Head of caudate nucleus (tissue), 42 donors: ENCODE measurements around the gene CALY.

Source experiments
- DNase-seq, 42 donors: peaks; one replicate each; pipeline versions ENCODE4 v3.0.0 to v3.0.0-alpha.2; 2020 to 2021; ENCODE audit warnings: mixed read lengths in 7 of 42
- intact Hi-C: fragments of 100-400 bp; cut with DNase I; formaldehyde crosslinking; loops from one replicate; pipeline ENCODE4 v1.15.0; 2022

Gene CALY

GRCh38 chr10:133299738-133300137 is 37.0 kb downstream of the CALY start:
- intact Hi-C loops, result no loop called here
- no peak for DNase-seq

- no peak for DNase-seq
- intact Hi-C loops, result no loop called here
These were observed 37.5 kb downstream of the CALY start for GRCh38 chr10:133299224-133299623.

- intact Hi-C loops, result no loop called here
- no peak for DNase-seq
These were observed 38.2 kb downstream of the CALY start for GRCh38 chr10:133298466-133298865.

GRCh38 chr10:133297504-133297903 is 39.2 kb downstream of the CALY start:
- no peak for DNase-seq
- intact Hi-C loops, result no loop called here

- intact Hi-C loops, result no loop called here
- no peak for DNase-seq
These were observed 41.0 kb downstream of the CALY start for GRCh38 chr10:133295426-133296320.

GRCh38 chr10:133294189-133294588 is 42.5 kb downstream of the CALY start:
- DNase-seq, result peak in 8 of 42 donors; percentile 14 to 42 (median 30)
- intact Hi-C loops, result no loop called here

GRCh38 chr10:133293810-133294119 is 42.9 kb downstream of the CALY start:
- intact Hi-C loops, result no loop called here
- DNase-seq, result no peak

GRCh38 chr10:133292919-133293809 is 43.5 kb downstream of the CALY start:
- intact Hi-C loops, result no loop called here
- DNase-seq, result no peak

GRCh38 chr10:133289761-133290160 is 46.9 kb downstream of the CALY start:
- DNase-seq, result no peak
- intact Hi-C loops, result no loop called here

- DNase-seq, result no peak
These were observed 48.7 kb downstream of the CALY start for GRCh38 chr10:133287832-133288500.

GRCh38 chr10:133286366-133286765 is 50.3 kb downstream of the CALY start:
- intact Hi-C loops, result no loop called here
- peak in 17 of 42 donors; percentile 17 to 68 (median 38) for DNase-seq

More at GRCh38 chr10:133287832-133288500, 48.7 kb downstream of the CALY start:
- intact Hi-C loops, result no loop called here

GRCh38 chr10:133285217-133285616 is 51.5 kb downstream of the CALY start:
- intact Hi-C loops, result no loop called here
- DNase-seq, result no peak

- intact Hi-C loops, result no loop called here
- DNase-seq, result no peak
These were observed 52.8 kb downstream of the CALY start for GRCh38 chr10:133283931-133284330.

GRCh38 chr10:133282846-133283390 is 53.8 kb downstream of the CALY start:
- intact Hi-C loops, result no loop called here
- no peak for DNase-seq

- no peak for DNase-seq
- intact Hi-C loops, result no loop called here
These were observed 54.9 kb downstream of the CALY start for GRCh38 chr10:133281628-133282372.

GRCh38 chr10:133281084-133281483 is 55.6 kb downstream of the CALY start:
- DNase-seq, result no peak
- intact Hi-C loops, result no loop called here

GRCh38 chr10:133280391-133281059 is 56.2 kb downstream of the CALY start:
- DNase-seq, result no peak
- intact Hi-C loops, result no loop called here
